ENCODE data around the gene MTX1. TPM values are rescaled to one million over a fixed set of nuclear protein-coding genes. Genes with fewer than 3 reads are reported as not detected.

MTX1 gene
- total RNA-seq, 2 donors from 2014 or later: 16.2 to 27.0 TPM

GRCh38 chr1:155182052-155182550 is 26.4 kb upstream of the MTX1 start:
- H3K27ac ChIP-seq: no peak overlapping the region
- no peaks in the 10 kb centered on the region for H3K9me3 ChIP-seq
- DNase-seq (ENCODE audit: low spot score): no peak
- H3K36me3 ChIP-seq: no peaks in the 10 kb centered on the region
- TF ChIP-seq CTCF (IDR thresholded peaks at IDR 0.05): no peak
- H3K27me3 ChIP-seq: no peaks in the 10 kb centered on the region
- H3K4me3 ChIP-seq: no peak overlapping the region
- H3K4me1 ChIP-seq: peaks cover 0 to 11% of the 10 kb centered on the region in 2 donors

- Histone ChIP-seq H3K36me3 (no peaks in the 10 kb centered on the region), H3K27me3 (no peaks in the 10 kb centered on the region), H3K27ac (no peak overlapping the region), H3K4me1 (peaks cover 0 to 11% of the 10 kb centered on the region in 2 donors), H3K9me3 (no peaks in the 10 kb centered on the region), H3K4me3 (no peak overlapping the region)
- TF ChIP-seq CTCF (IDR thresholded peaks at IDR 0.05): no peak
- DNase-seq (ENCODE audit: low spot score): no peak
Measured at GRCh38 chr1:155183775-155184221, 24.7 kb upstream of the MTX1 start.

- H3K27ac ChIP-seq: peak overlapping the region in 1 of 2 donors; percentile 38
- no peak for DNase-seq (ENCODE audit: low spot score)
- peaks cover 0 to 11% of the 10 kb centered on the region in 2 donors for H3K4me1 ChIP-seq
Measured at GRCh38 chr1:155184351-155184811, 24.1 kb upstream of the MTX1 start.

GRCh38 chr1:155184835-155185782 is 23.4 kb upstream of the MTX1 start:
- no peak overlapping the region for H3K4me3 ChIP-seq
- no peaks in the 10 kb centered on the region for H3K36me3 ChIP-seq
- H3K27me3 ChIP-seq: no peaks in the 10 kb centered on the region
- DNase-seq (ENCODE audit: low spot score): no peak
- TF ChIP-seq CTCF (IDR thresholded peaks at IDR 0.05): no peak
- no peaks in the 10 kb centered on the region for H3K9me3 ChIP-seq
- H3K27ac ChIP-seq: peak overlapping the region; percentile 38 to 66
- peaks cover 0 to 11% of the 10 kb centered on the region in 2 donors for H3K4me1 ChIP-seq

More at GRCh38 chr1:155184351-155184811, 24.1 kb upstream of the MTX1 start:
- Histone ChIP-seq H3K27me3 (no peaks in the 10 kb centered on the region), H3K9me3 (no peaks in the 10 kb centered on the region), H3K4me3 (no peak overlapping the region), H3K36me3 (no peaks in the 10 kb centered on the region)
- no peak for TF ChIP-seq CTCF (IDR thresholded peaks at IDR 0.05)

- no peak for TF ChIP-seq CTCF (IDR thresholded peaks at IDR 0.05)
- DNase-seq (ENCODE audit: low spot score): no peak
Measured at GRCh38 chr1:155185783-155186066, 22.8 kb upstream of the MTX1 start.

More at GRCh38 chr1:155185783-155186066, 22.8 kb upstream of the MTX1 start:
- Histone ChIP-seq H3K4me3 (no peak overlapping the region), H3K4me1 (peaks cover 0 to 11% of the 10 kb centered on the region in 2 donors), H3K36me3 (no peaks in the 10 kb centered on the region), H3K27ac (peak overlapping the region in 1 of 2 donors; percentile 38), H3K9me3 (no peaks in the 10 kb centered on the region), H3K27me3 (no peaks in the 10 kb centered on the region)

Data from right atrium auricular region (tissue), 2 donors.